ENCODE data around the gene DOCK10.

The DOCK10 gene

GRCh38 chr2:225076125-225076524 lies 33.9 kb upstream of the DOCK10 start:
- no peaks in the 10 kb centered on the region for H3K4me1 ChIP-seq (ENCODE audit: control insufficient read depth, insufficient read depth, low read length)
- H3K4me3 ChIP-seq (ENCODE audit: low read depth, low read length): no peak overlapping the region
- TF ChIP-seq ZNF514 (tag by site-specific recombination; IDR thresholded peaks at IDR 0.05): no peak
- no peak overlapping the region for H3K27ac ChIP-seq (ENCODE audit: extremely low read depth, low read depth, low read length)
- ChIA-PET CTCF (no interaction called here), POLR2A (no interaction called here)
- no peaks in the 10 kb centered on the region for H3K36me3 ChIP-seq (ENCODE audit: control insufficient read depth in 2 of 2, insufficient read depth in 1 of 2, low read length in 2 of 2)
- no peaks in the 10 kb centered on the region for H3K9me3 ChIP-seq (ENCODE audit: control insufficient read depth, insufficient read depth, low read depth, low read length)

DNA sequence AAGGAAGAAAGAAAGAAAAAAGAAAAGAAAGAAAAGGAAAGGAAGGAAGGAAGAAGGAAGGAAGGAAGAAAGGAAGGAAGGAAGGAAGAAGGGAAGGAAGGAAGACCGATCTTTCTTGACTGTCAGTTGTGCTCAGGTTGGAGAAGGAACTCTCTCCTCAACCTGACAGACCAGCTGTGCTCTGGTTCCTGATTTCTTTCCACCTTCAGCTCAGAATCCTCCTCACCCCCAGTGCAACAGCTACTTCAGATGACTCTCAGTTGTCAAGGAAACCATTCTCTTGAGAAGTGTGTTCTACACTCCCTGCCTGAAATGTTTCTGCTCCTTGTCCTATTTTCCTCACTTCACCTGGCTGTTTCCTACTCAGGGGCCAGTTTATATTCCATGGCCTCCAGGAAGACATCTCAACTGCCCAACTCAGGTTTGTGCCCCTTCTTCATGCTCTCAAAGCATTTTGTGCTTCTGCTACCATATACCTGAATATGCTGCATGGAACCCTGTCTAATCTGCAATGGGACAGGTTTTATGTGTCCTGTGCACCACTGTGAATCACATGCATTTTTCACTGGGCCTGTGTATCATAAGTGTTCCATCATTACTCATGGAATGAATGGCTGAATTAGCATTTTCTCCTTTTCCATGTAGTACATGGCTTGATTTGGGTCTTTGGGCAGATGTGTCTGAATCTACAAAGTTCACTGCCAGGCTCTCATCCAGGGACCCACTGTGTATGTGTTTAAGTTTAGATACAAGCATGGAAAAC lies 32.8 kb upstream of the DOCK10 start:
- Histone ChIP-seq H3K4me1 (ENCODE audit: control insufficient read depth, insufficient read depth, low read length) (no peaks in the 10 kb centered on the region), H3K27ac (ENCODE audit: extremely low read depth, low read depth, low read length) (no peak overlapping the region), H3K4me3 (ENCODE audit: low read depth, low read length) (no peak overlapping the region), H3K9me3 (ENCODE audit: control insufficient read depth, insufficient read depth, low read depth, low read length) (no peaks in the 10 kb centered on the region), H3K36me3 (ENCODE audit: control insufficient read depth in 2 of 2, insufficient read depth in 1 of 2, low read length in 2 of 2) (no peaks in the 10 kb centered on the region)
- POLR2A ChIA-PET: no interaction called here
- TF ChIP-seq ZNF366 (tag by site-specific recombination; conservative IDR thresholded peaks at IDR 0.05): peak; percentile 65; the same call in 1 of the 2 replicates
- no peak for TF ChIP-seq SP2 (tag by site-specific recombination; IDR thresholded peaks at IDR 0.05)
- CTCF ChIA-PET: no interaction called here

GRCh38 chr2:225074366-225074765 lies 32.1 kb upstream of the DOCK10 start:
- TF ChIP-seq, protein P1, sequence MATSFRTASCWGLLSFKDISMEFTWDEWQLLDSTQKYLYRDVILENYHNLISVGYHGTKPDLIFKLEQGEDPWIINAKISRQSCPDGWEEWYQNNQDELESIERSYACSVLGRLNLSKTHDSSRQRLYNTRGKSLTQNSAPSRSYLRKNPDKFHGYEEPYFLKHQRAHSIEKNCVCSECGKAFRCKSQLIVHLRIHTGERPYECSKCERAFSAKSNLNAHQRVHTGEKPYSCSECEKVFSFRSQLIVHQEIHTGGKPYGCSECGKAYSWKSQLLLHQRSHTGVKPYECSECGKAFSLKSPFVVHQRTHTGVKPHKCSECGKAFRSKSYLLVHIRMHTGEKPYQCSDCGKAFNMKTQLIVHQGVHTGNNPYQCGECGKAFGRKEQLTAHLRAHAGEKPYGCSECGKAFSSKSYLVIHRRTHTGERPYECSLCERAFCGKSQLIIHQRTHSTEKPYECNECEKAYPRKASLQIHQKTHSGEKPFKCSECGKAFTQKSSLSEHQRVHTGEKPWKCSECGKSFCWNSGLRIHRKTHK (tag by site-specific recombination; IDR thresholded peaks at IDR 0.05): no peak
- TF ChIP-seq ZNF610 (tag by site-specific recombination; IDR thresholded peaks at IDR 0.05; ENCODE audit: borderline replicate concordance) (no peak), ZNF768 (tag by site-specific recombination; IDR thresholded peaks at IDR 0.05) (no peak), PRDM4 (tag by site-specific recombination; IDR thresholded peaks at IDR 0.05) (no peak), ZNF658 (tag by site-specific recombination; IDR thresholded peaks at IDR 0.05) (no peak), ZNF184 (tag by site-specific recombination; IDR thresholded peaks at IDR 0.05) (no peak), ELK4 (IDR thresholded peaks at IDR 0.05; ENCODE audit: borderline replicate concordance, low read depth, low read length) (no peak), ZNF692 (tag by site-specific recombination; IDR thresholded peaks at IDR 0.05) (no peak), ZNF843 (tag by site-specific recombination; IDR thresholded peaks at IDR 0.05) (no peak), ZNF311 (tag by site-specific recombination; IDR thresholded peaks at IDR 0.05; ENCODE audit: borderline replicate concordance) (no peak), ZNF670 (tag by site-specific recombination; IDR thresholded peaks at IDR 0.05; ENCODE audit: low read depth) (no peak)
- TF ChIP-seq, protein P2, sequence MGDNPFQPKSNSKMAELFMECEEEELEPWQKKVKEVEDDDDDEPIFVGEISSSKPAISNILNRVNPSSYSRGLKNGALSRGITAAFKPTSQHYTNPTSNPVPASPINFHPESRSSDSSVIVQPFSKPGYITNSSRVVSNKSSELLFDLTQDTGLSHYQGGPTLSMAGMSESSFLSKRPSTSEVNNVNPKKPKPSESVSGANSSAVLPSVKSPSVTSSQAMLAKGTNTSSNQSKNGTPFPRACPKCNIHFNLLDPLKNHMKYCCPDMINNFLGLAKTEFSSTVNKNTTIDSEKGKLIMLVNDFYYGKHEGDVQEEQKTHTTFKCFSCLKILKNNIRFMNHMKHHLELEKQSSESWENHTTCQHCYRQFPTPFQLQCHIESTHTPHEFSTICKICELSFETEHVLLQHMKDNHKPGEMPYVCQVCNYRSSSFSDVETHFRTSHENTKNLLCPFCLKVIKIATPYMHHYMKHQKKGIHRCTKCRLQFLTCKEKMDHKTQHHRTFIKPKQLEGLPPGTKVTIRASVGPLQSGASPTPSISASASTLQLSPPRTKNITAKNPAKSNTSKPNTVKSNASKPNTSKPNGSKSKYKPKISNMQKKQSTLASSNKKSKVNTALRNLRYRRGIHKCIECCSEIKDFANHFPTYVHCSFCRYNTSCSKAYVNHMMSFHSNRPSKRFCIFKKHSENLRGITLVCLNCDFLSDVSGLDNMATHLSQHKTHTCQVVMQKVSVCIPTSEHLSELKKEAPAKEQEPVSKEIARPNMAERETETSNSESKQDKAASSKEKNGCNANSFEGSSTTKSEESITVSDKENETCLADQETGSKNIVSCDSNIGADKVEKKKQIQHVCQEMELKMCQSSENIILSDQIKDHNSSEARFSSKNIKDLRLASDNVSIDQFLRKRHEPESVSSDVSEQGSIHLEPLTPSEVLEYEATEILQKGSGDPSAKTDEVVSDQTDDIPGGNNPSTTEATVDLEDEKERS (tag by site-specific recombination; IDR thresholded peaks at IDR 0.05): no peak
- TF ChIP-seq, protein P3, sequence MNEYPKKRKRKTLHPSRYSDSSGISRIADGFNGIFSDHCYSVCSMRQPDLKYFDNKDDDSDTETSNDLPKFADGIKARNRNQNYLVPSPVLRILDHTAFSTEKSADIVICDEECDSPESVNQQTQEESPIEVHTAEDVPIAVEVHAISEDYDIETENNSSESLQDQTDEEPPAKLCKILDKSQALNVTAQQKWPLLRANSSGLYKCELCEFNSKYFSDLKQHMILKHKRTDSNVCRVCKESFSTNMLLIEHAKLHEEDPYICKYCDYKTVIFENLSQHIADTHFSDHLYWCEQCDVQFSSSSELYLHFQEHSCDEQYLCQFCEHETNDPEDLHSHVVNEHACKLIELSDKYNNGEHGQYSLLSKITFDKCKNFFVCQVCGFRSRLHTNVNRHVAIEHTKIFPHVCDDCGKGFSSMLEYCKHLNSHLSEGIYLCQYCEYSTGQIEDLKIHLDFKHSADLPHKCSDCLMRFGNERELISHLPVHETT (tag by site-specific recombination; IDR thresholded peaks at IDR 0.05): no peak
- no peaks in the 10 kb centered on the region for H3K9me3 ChIP-seq (ENCODE audit: control insufficient read depth, insufficient read depth, low read depth, low read length)
- H3K27ac ChIP-seq (ENCODE audit: extremely low read depth, low read depth, low read length): no peak overlapping the region
- no peaks in the 10 kb centered on the region for H3K36me3 ChIP-seq (ENCODE audit: control insufficient read depth in 2 of 2, insufficient read depth in 1 of 2, low read length in 2 of 2)
- CTCF ChIA-PET: no interaction called here
- H3K4me1 ChIP-seq (ENCODE audit: control insufficient read depth, insufficient read depth, low read length): no peaks in the 10 kb centered on the region
- POLR2A ChIA-PET: no interaction called here
- H3K4me3 ChIP-seq (ENCODE audit: low read depth, low read length): no peak overlapping the region
